ENCODE results near the gene DHX57.

Gene DHX57

DNA sequence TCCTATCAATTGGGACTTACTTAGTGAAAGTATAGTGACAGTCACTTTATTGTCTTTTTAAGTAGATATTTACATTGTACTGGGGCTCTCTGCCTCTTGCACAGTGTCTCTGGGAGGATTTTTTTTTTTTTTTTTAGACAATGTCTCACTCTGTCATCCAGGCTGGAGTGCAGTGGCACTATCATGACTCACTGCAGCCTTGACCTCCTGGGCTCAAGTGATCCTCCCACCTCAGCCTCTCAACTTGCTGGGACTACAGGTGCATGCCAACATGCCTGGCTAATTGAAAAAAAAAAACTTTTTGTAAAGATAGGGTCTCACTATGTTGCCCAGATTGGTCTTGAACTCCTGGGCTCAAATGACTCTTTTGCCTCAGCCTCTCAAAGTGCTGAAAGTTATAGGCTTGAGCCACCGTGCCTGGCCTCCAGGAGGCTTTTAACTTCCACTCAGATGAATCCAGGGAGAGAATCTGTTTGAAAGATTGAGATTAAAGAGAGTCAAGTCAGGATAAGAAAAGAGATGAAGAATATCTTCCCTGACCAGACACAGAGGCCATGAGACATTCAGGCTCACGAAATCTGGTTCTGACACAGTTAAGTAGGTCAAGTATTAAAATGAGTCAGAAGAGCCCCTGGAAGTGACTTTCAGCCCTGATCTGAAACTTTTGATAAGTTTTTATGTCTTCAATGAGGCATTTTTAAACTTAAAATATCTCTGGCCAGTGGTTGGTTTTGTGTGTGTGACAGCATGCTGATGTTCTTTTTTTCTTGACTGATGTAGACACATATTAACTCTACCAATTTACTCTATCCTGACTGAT, 32.2 kb upstream of the DHX57 start:
- no peak for DNase-seq (ENCODE audit: insufficient read length, low spot score)
- FAIRE-seq: no peak
- TF ChIP-seq, protein P1, sequence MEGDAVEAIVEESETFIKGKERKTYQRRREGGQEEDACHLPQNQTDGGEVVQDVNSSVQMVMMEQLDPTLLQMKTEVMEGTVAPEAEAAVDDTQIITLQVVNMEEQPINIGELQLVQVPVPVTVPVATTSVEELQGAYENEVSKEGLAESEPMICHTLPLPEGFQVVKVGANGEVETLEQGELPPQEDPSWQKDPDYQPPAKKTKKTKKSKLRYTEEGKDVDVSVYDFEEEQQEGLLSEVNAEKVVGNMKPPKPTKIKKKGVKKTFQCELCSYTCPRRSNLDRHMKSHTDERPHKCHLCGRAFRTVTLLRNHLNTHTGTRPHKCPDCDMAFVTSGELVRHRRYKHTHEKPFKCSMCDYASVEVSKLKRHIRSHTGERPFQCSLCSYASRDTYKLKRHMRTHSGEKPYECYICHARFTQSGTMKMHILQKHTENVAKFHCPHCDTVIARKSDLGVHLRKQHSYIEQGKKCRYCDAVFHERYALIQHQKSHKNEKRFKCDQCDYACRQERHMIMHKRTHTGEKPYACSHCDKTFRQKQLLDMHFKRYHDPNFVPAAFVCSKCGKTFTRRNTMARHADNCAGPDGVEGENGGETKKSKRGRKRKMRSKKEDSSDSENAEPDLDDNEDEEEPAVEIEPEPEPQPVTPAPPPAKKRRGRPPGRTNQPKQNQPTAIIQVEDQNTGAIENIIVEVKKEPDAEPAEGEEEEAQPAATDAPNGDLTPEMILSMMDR (IDR thresholded peaks at IDR 0.05; ENCODE audit: insufficient read depth, missing control alignments): no peak

DNA sequence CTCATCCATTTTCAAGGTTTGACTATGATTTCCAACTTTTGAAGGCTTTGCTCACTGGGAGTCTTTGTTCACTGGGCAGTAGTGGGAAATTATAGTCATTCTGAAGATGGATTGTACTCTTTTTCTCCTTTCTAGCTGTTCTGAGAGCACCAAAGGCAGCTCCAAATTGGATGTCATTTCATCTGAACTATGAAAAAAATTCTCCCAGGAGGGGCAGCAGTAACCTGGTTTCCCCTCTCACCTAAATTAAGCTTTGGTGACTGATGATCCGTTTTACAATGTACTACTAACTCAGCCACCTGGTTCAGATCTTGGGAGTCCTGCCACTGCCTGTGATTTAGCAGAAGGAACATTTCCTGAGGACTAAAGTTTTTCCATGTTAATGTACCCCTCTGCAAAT, 31.5 kb upstream of the DHX57 start:
- FAIRE-seq: no peak

GRCh38 chr2:38905251-38905650, 29.5 kb upstream of the DHX57 start:
- DNase-seq (ENCODE audit: insufficient read length, low spot score) (no peak), FAIRE-seq (no peak)
- TF ChIP-seq, protein P1 (IDR thresholded peaks at IDR 0.05; ENCODE audit: insufficient read depth, missing control alignments): no peak

More for the DNA sequence above, 31.5 kb upstream of the DHX57 start:
- TF ChIP-seq, protein P1 (IDR thresholded peaks at IDR 0.05; ENCODE audit: insufficient read depth, missing control alignments): no peak
- no peak for DNase-seq (ENCODE audit: insufficient read length, low spot score)

- TF ChIP-seq, protein P1 (IDR thresholded peaks at IDR 0.05; ENCODE audit: insufficient read depth, missing control alignments): no peak
- FAIRE-seq: no peak
Observed at GRCh38 chr2:38900726-38901125, 25.0 kb upstream of the DHX57 start.

DNA sequence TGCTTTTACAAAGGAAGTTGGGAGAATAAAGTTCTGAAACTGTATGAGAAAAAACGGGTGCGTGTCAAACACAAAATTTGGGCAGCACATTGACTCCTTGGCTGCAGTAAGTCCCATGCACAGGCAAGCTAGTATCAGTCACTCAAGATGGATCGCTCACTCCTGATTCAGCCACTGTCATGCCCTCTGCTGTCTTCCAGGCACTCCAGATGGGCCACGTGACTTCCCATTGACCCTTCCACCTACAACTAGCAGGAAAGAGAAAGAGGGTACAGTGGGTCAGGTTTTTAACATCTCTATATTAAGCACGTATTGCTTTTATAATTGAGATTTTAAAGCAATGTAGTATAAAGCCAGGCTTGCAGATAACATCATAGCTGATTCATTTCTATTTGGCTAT, 22.5 kb upstream of the DHX57 start:
- TF ChIP-seq, protein P1 (IDR thresholded peaks at IDR 0.05; ENCODE audit: insufficient read depth, missing control alignments): no peak
- DNase-seq (ENCODE audit: insufficient read length, low spot score): no peak
- FAIRE-seq: no peak

More at GRCh38 chr2:38900726-38901125, 25.0 kb upstream of the DHX57 start:
- no peak for DNase-seq (ENCODE audit: insufficient read length, low spot score)

- no peak for DNase-seq (ENCODE audit: insufficient read length, low spot score)
- TF ChIP-seq, protein P1 (IDR thresholded peaks at IDR 0.05; ENCODE audit: insufficient read depth, missing control alignments): no peak
- no peak for FAIRE-seq
Observed at GRCh38 chr2:38892819-38893218, 17.1 kb upstream of the DHX57 start.

DNA sequence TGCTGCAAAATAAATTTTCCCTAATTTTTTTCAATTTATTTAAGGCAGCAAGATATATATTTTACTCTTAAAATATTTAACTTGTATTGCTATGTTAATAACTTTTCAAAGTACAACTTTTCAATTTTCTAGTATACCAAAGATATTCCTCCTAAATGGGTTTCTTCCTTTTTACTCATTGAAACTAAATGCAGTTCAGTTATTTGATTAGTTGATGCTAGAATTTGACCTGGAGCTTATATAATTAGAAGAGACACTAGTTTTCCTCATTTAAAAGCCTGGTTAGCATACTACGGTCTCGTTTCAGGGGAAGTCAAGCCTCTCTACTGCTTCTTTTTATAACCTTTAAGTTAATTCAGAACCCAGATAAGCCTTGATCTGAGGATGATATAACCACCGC, 13.8 kb upstream of the DHX57 start, which contains the start of gene ARHGEF33:
ARHGEF33 (plus strand) TSS at position 301 of the 400 bp plus-strand sequence. CDS start 29,573 bp downstream, outside the sequence.
- TF ChIP-seq, protein P1 (IDR thresholded peaks at IDR 0.05; ENCODE audit: insufficient read depth, missing control alignments): no peak
- FAIRE-seq (peak; percentile 21), DNase-seq (ENCODE audit: insufficient read length, low spot score) (no peak)

All from D721Med (cell line).